Gastrocnemius medialis (tissue), 4 donors: Measurements from ENCODE around the gene WRAP73. TPM values are rescaled to one million over a fixed set of nuclear protein-coding genes. Genes with fewer than 3 reads are reported as not detected.

ENCODE experiments used
- ATAC-seq, 2 donors: fragments of 150-250 bp; one replicate each; pipeline ENCODE4 v1.9.1; 2016
- DNase-seq, 2 donors: peaks; one replicate each; pipeline ENCODE4 v3.0.0-alpha.2; 2019
- H3K27ac ChIP-seq, 4 donors: fragments of 200-600 bp; sonication (generic); 1 replicate in 1 of 4; 2 replicates in 3 of 4; pipeline ENCODE4 v1.5.1; 2016 to 2018; ENCODE audit warnings: mild to moderate bottlenecking in 2 of 4, moderate library complexity in 1 of 4
- H3K27me3 ChIP-seq, 3 donors: fragments of 200-600 bp; sonication (generic) in 2 of 3; 1 replicate in 1 of 3; 2 replicates in 2 of 3; pipeline versions ENCODE4 v1.5.1 to v1.6.0; 2016 to 2019; ENCODE audit warnings: mild to moderate bottlenecking in 1 of 3, moderate library complexity in 1 of 3
- H3K36me3 ChIP-seq, 2 donors: fragments of 200-600 bp; sonication (generic) in 1 of 2; one replicate each; pipeline ENCODE4 v1.5.1; 2017 to 2018
- H3K4me1 ChIP-seq, 2 donors: fragments of 200-600 bp; sonication (generic) in 1 of 2; one replicate each; pipeline ENCODE4 v1.5.1; 2016 to 2017; ENCODE audit warnings: mild to moderate bottlenecking in 2 of 2
- H3K4me3 ChIP-seq, 4 donors: fragments of 200-600 bp; sonication (generic) in 3 of 4; 1 replicate in 1 of 4; 2 replicates in 3 of 4; pipeline ENCODE4 v1.5.1; 2016 to 2019; ENCODE audit warnings: mild to moderate bottlenecking in 2 of 4
- H3K9me3 ChIP-seq, 3 donors: fragments of 200-600 bp; sonication (generic) in 2 of 3; 1 replicate in 1 of 3; 2 replicates in 2 of 3; pipeline ENCODE4 v1.5.1; 2016 to 2019
- POLR2A ChIP-seq, 2 donors: fragments of 450-650 bp; IDR thresholded peaks; one replicate each; pipeline ENCODE4 v1.6.1; 2017; ENCODE audit warnings: antibody characterized with exemption in 2 of 2, mild to moderate bottlenecking in 2 of 2, moderate library complexity in 2 of 2
- in situ Hi-C, 4 donors: fragments of 200-750 bp; cut with MboI; loops; one replicate each; pipeline versions ENCODE4 v1.15.0 to v1.8.0; 2017; ENCODE audit warnings: low sequenced_read_pairs in 4 of 4
- intact Hi-C: fragments of 100-400 bp; cut with DNase I; formaldehyde crosslinking; loops from one replicate; pipeline ENCODE4 v1.15.1; 2023; ENCODE audit warnings: low total_unique reads
- total RNA-seq, 4 donors: library from RNA; depleted of rRNA; stranded (reverse); fragments of >200 nt; gene quantifications; one replicate each; pipeline versions ENCODE4 v1.1.0 to v1.2.3, GENCODE V29; 2016
- TF ChIP-seq, protein P1 (sequence below), 5 experiments: fragments of 450-650 bp in 3 of 5; fragments of 200-600 bp in 2 of 5; sonication (generic) in 2 of 5; IDR thresholded peaks in 4 of 5; conservative IDR thresholded peaks in 1 of 5; 1 replicate in 4 of 5; 2 replicates in 1 of 5; pipeline ENCODE4 v1.5.1; 2016 to 2019; ENCODE audit warnings: antibody characterized with exemption in 5 of 5, mild to moderate bottlenecking in 3 of 5, moderate library complexity in 3 of 5

The WRAP73 gene
- total RNA-seq, 4 donors from 2014 or later = 12.7 to 16.1 (median 14.2) TPM

DNA sequence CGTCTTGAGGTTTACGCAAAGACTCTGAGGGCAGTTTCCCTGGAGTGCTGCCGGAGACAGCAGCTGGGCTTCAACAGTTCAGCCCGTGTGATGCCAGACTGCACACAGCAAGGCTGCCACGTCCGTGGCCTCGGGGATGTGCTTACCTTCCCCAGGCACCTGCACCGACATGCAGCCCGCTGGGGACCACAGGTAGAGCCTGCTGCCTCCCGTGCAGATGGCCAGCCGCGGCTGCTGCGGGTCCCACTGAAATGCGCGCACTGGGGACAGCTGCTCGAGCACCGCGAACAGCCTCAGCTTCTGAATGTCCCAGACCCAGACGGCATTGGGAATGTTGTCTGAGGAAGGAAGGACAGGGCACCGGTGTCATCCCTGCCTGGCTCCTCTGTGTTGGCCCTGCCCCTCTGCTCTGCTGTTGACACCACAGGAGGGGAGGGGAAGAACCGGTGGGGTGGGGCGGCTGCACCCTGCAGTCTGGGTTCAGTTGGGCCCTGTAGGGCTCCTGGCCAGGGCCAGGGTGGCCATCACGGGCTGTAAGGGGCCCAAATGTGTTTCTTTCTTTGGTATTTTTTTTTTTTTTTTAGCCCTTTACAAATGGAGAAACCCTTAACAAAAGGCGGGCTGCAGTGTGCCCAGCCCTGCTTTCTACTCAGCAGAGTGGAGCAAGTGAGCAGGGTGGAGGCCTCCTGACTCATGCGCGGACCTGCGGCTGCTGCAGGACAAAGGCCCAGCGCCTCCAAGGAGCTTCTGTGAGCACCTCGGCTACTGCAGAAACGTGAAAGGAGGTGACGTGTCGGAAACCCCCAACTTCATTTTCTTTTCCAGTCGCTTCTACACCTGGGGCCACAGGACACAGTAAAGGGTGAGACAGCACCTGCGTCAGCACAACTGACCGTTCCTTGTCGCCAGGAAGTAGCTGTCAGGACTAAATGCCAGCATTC, 18.3 kb downstream of the WRAP73 start:
- Histone ChIP-seq H3K4me3 (no peak overlapping the region), H3K9me3 (no peaks in the 10 kb centered on the region), H3K4me1 (no peaks in the 10 kb centered on the region), H3K27ac (no peak overlapping the region), H3K27me3 (no peaks in the 10 kb centered on the region), H3K36me3 (peaks cover 0 to 78% of the 10 kb centered on the region in 2 donors)
- intact Hi-C loops = no loop called here
- no peak for ATAC-seq
- DNase-seq = no peak
- in situ Hi-C loops = no loop called here
- TF ChIP-seq, protein P1, sequence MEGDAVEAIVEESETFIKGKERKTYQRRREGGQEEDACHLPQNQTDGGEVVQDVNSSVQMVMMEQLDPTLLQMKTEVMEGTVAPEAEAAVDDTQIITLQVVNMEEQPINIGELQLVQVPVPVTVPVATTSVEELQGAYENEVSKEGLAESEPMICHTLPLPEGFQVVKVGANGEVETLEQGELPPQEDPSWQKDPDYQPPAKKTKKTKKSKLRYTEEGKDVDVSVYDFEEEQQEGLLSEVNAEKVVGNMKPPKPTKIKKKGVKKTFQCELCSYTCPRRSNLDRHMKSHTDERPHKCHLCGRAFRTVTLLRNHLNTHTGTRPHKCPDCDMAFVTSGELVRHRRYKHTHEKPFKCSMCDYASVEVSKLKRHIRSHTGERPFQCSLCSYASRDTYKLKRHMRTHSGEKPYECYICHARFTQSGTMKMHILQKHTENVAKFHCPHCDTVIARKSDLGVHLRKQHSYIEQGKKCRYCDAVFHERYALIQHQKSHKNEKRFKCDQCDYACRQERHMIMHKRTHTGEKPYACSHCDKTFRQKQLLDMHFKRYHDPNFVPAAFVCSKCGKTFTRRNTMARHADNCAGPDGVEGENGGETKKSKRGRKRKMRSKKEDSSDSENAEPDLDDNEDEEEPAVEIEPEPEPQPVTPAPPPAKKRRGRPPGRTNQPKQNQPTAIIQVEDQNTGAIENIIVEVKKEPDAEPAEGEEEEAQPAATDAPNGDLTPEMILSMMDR (IDR thresholded peaks at IDR 0.05 in 4 of 5, conservative IDR thresholded peaks at IDR 0.05 in 1 of 5) = no peak
- no peak for TF ChIP-seq POLR2A (IDR thresholded peaks at IDR 0.05)

GRCh38 chr1:3630914-3631313, 19.0 kb downstream of the WRAP73 start:
- Histone ChIP-seq H3K9me3 (no peaks in the 10 kb centered on the region), H3K4me1 (peaks cover 1 to 3% of the 10 kb centered on the region in 2 donors), H3K27me3 (no peaks in the 10 kb centered on the region), H3K4me3 (no peak overlapping the region), H3K27ac (no peak overlapping the region), H3K36me3 (peaks cover 0 to 72% of the 10 kb centered on the region in 2 donors)
- DNase-seq (no peak), ATAC-seq (no peak)
- intact Hi-C loops = no loop called here
- in situ Hi-C loops = no loop called here
- TF ChIP-seq, protein P1 (IDR thresholded peaks at IDR 0.05 in 4 of 5, conservative IDR thresholded peaks at IDR 0.05 in 1 of 5) = no peak
- TF ChIP-seq POLR2A (IDR thresholded peaks at IDR 0.05) = no peak

DNA sequence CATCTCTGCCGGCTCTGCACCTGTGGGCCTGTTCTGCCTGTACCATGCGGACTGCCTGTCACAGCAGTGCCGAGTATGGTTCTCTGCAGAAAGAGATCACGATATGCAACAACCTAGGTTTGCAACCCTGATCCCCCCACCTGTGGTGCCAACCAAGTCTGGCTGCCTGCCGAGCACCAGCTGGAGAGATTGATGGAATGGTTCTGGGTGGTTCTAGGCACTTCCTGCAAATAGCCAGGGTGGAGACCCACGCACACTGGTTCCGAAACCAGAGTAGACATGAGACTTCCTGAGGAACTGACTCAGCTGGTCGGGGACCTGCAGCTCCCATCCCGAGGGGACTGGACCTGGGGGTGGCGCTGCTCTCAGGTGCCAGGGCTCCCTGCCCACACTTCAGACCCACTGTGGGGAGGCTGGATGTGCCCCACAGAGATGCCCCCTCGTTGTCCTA, 19.7 kb downstream of the WRAP73 start:
- no peak overlapping the region for H3K4me3 ChIP-seq
- in situ Hi-C loops = no loop called here
- no peak for DNase-seq
- H3K27me3 ChIP-seq = no peaks in the 10 kb centered on the region
- no peaks in the 10 kb centered on the region for H3K9me3 ChIP-seq
- H3K4me1 ChIP-seq = peaks cover 5 to 6% of the 10 kb centered on the region in 2 donors
- intact Hi-C loops = no loop called here
- peaks cover 0 to 64% of the 10 kb centered on the region in 2 donors for H3K36me3 ChIP-seq
- H3K27ac ChIP-seq = no peak overlapping the region
- TF ChIP-seq, protein P1 (IDR thresholded peaks at IDR 0.05 in 4 of 5, conservative IDR thresholded peaks at IDR 0.05 in 1 of 5) = no peak
- TF ChIP-seq POLR2A (IDR thresholded peaks at IDR 0.05) = no peak
- ATAC-seq = no peak

GRCh38 chr1:3629561-3630160, 20.2 kb downstream of the WRAP73 start:
- no peak for TF ChIP-seq POLR2A (IDR thresholded peaks at IDR 0.05)
- TF ChIP-seq, protein P1 (IDR thresholded peaks at IDR 0.05 in 4 of 5, conservative IDR thresholded peaks at IDR 0.05 in 1 of 5) = no peak
- no peak overlapping the region for H3K27ac ChIP-seq
- DNase-seq = no peak
- peaks cover 0 to 59% of the 10 kb centered on the region in 2 donors for H3K36me3 ChIP-seq
- no peaks in the 10 kb centered on the region for H3K9me3 ChIP-seq
- no peak for ATAC-seq
- in situ Hi-C loops = loop anchor here in 2 of 4 donors (10.0 kb wide), 1 partner anchor 145 kb away; no protein-coding TSS in a partner anchor
- H3K4me3 ChIP-seq = no peak overlapping the region
- intact Hi-C loops = loop anchor here (10.0 kb wide), 1 partner anchor 275 kb away; the partner anchor contains the start of gene C1orf174
- H3K4me1 ChIP-seq = peaks cover 5 to 6% of the 10 kb centered on the region in 2 donors
- H3K27me3 ChIP-seq = no peaks in the 10 kb centered on the region
